Activated naive CD8-positive, alpha-beta T cell (primary cell): ENCODE measurements around the gene TMEM156.
"Not testable (repeated sequence)": the region's sequence is repeated elsewhere in the genome, so short reads cannot be mapped to it uniquely, and the experiment has no call there.

Experiments
- H3K27ac Mint-ChIP-seq: one replicate; pipeline ENCODE4 v1.8.0; 2021; ENCODE audit warnings: mixed read lengths
- H3K27me3 Mint-ChIP-seq: one replicate; pipeline ENCODE4 v1.8.0; 2021; ENCODE audit warnings: mixed read lengths
- H3K36me3 Mint-ChIP-seq: one replicate; pipeline ENCODE4 v1.8.0; 2021; ENCODE audit warnings: mixed read lengths
- H3K4me1 Mint-ChIP-seq: one replicate; pipeline ENCODE4 v1.8.0; 2021; ENCODE audit warnings: low read depth, mixed read lengths
- H3K4me3 Mint-ChIP-seq: one replicate; pipeline ENCODE4 v1.8.0; 2021; ENCODE audit warnings: mild to moderate bottlenecking, mixed read lengths
- H3K9me3 Mint-ChIP-seq: one replicate; pipeline ENCODE4 v1.8.0; 2021; ENCODE audit warnings: low read depth, mixed read lengths

TMEM156 gene

GRCh38 chr4:38944440-38944839 lies 87.8 kb downstream of the TMEM156 start:
- Mint-ChIP-seq H3K4me3 (no peak overlapping the region), H3K27ac (no peak overlapping the region), H3K9me3 (no peaks in the 10 kb centered on the region), H3K36me3 (no peaks in the 10 kb centered on the region), H3K4me1 (peaks cover 23% of the 10 kb centered on the region), H3K27me3 (no peaks in the 10 kb centered on the region)

GRCh38 chr4:38943343-38943742 lies 88.9 kb downstream of the TMEM156 start:
- H3K27ac Mint-ChIP-seq = no peak overlapping the region

GRCh38 chr4:38941906-38942305 lies 90.3 kb downstream of the TMEM156 start:
- H3K27ac Mint-ChIP-seq, H3K36me3 Mint-ChIP-seq, H3K27me3 Mint-ChIP-seq, H3K9me3 Mint-ChIP-seq, H3K4me3 Mint-ChIP-seq: not testable (repeated sequence)
- H3K4me1 Mint-ChIP-seq = peaks cover 19% of the 10 kb centered on the region

More at GRCh38 chr4:38943343-38943742, 88.9 kb downstream of the TMEM156 start:
- Mint-ChIP-seq H3K4me3 (no peak overlapping the region), H3K9me3 (no peaks in the 10 kb centered on the region), H3K4me1 (peaks cover 20% of the 10 kb centered on the region), H3K27me3 (no peaks in the 10 kb centered on the region), H3K36me3 (no peaks in the 10 kb centered on the region)

- H3K36me3 Mint-ChIP-seq = no peaks in the 10 kb centered on the region
- H3K4me1 Mint-ChIP-seq = peaks cover 19% of the 10 kb centered on the region
- H3K27ac Mint-ChIP-seq = no peak overlapping the region
- H3K4me3 Mint-ChIP-seq = no peak overlapping the region
- no peaks in the 10 kb centered on the region for H3K9me3 Mint-ChIP-seq
- H3K27me3 Mint-ChIP-seq = no peaks in the 10 kb centered on the region
Measured at GRCh38 chr4:38940476-38940875, 91.7 kb downstream of the TMEM156 start.

- no peaks in the 10 kb centered on the region for H3K27me3 Mint-ChIP-seq
- peaks cover 19% of the 10 kb centered on the region for H3K4me1 Mint-ChIP-seq
- H3K36me3 Mint-ChIP-seq = no peaks in the 10 kb centered on the region
- H3K9me3 Mint-ChIP-seq = no peaks in the 10 kb centered on the region
- peak overlapping the region; percentile 34 for H3K27ac Mint-ChIP-seq
- H3K4me3 Mint-ChIP-seq = no peak overlapping the region
Measured at GRCh38 chr4:38939165-38939564, 93.0 kb downstream of the TMEM156 start.

- no peaks in the 10 kb centered on the region for H3K36me3 Mint-ChIP-seq
- H3K4me3 Mint-ChIP-seq = no peak overlapping the region
- H3K27me3 Mint-ChIP-seq = no peaks in the 10 kb centered on the region
- H3K9me3 Mint-ChIP-seq = no peaks in the 10 kb centered on the region
- H3K27ac Mint-ChIP-seq = no peak overlapping the region
- peaks cover 13% of the 10 kb centered on the region for H3K4me1 Mint-ChIP-seq
Measured at GRCh38 chr4:38935391-38936073, 96.7 kb downstream of the TMEM156 start.

- Mint-ChIP-seq H3K27ac (no peak overlapping the region), H3K9me3 (no peaks in the 10 kb centered on the region), H3K36me3 (no peaks in the 10 kb centered on the region), H3K4me1 (no peaks in the 10 kb centered on the region), H3K4me3 (no peak overlapping the region), H3K27me3 (no peaks in the 10 kb centered on the region)
Measured at GRCh38 chr4:38931125-38931524, 101.1 kb downstream of the TMEM156 start.

- Mint-ChIP-seq H3K27ac (no peak overlapping the region), H3K4me3 (no peak overlapping the region), H3K9me3 (no peaks in the 10 kb centered on the region), H3K36me3 (no peaks in the 10 kb centered on the region), H3K4me1 (no peaks in the 10 kb centered on the region), H3K27me3 (no peaks in the 10 kb centered on the region)
Measured at GRCh38 chr4:38930707-38931106, 101.5 kb downstream of the TMEM156 start.

- no peaks in the 10 kb centered on the region for H3K9me3 Mint-ChIP-seq
- H3K4me3 Mint-ChIP-seq = no peak overlapping the region
- H3K27me3 Mint-ChIP-seq = no peaks in the 10 kb centered on the region
- H3K4me1 Mint-ChIP-seq = no peaks in the 10 kb centered on the region
- no peaks in the 10 kb centered on the region for H3K36me3 Mint-ChIP-seq
- H3K27ac Mint-ChIP-seq = no peak overlapping the region
Measured at GRCh38 chr4:38930204-38930603, 102.0 kb downstream of the TMEM156 start.

GRCh38 chr4:38928974-38929373 lies 103.2 kb downstream of the TMEM156 start:
- H3K4me3 Mint-ChIP-seq = no peak overlapping the region
- H3K27ac Mint-ChIP-seq = no peak overlapping the region
- H3K4me1 Mint-ChIP-seq = no peaks in the 10 kb centered on the region
- H3K36me3 Mint-ChIP-seq = no peaks in the 10 kb centered on the region
- no peaks in the 10 kb centered on the region for H3K27me3 Mint-ChIP-seq
- no peaks in the 10 kb centered on the region for H3K9me3 Mint-ChIP-seq

- H3K27me3 Mint-ChIP-seq = no peaks in the 10 kb centered on the region
- no peaks in the 10 kb centered on the region for H3K9me3 Mint-ChIP-seq
- H3K4me3 Mint-ChIP-seq = no peak overlapping the region
- no peaks in the 10 kb centered on the region for H3K36me3 Mint-ChIP-seq
- no peak overlapping the region for H3K27ac Mint-ChIP-seq
- H3K4me1 Mint-ChIP-seq = no peaks in the 10 kb centered on the region
Measured at GRCh38 chr4:38928568-38928967, 103.6 kb downstream of the TMEM156 start.

- H3K4me3 Mint-ChIP-seq = no peak overlapping the region
- no peaks in the 10 kb centered on the region for H3K27me3 Mint-ChIP-seq
- no peaks in the 10 kb centered on the region for H3K9me3 Mint-ChIP-seq
- no peaks in the 10 kb centered on the region for H3K36me3 Mint-ChIP-seq
- H3K4me1 Mint-ChIP-seq = no peaks in the 10 kb centered on the region
- no peak overlapping the region for H3K27ac Mint-ChIP-seq
Measured at GRCh38 chr4:38926896-38927295, 105.3 kb downstream of the TMEM156 start.

GRCh38 chr4:38925492-38926413 lies 106.5 kb downstream of the TMEM156 start:
- Mint-ChIP-seq H3K9me3 (no peaks in the 10 kb centered on the region), H3K4me1 (no peaks in the 10 kb centered on the region), H3K4me3 (no peak overlapping the region), H3K36me3 (no peaks in the 10 kb centered on the region), H3K27ac (no peak overlapping the region), H3K27me3 (no peaks in the 10 kb centered on the region)

- Mint-ChIP-seq H3K9me3 (no peaks in the 10 kb centered on the region), H3K4me3 (no peak overlapping the region), H3K27ac (no peak overlapping the region), H3K36me3 (no peaks in the 10 kb centered on the region), H3K4me1 (peaks cover 3% of the 10 kb centered on the region), H3K27me3 (no peaks in the 10 kb centered on the region)
Measured at GRCh38 chr4:38924353-38924752, 107.9 kb downstream of the TMEM156 start.

GRCh38 chr4:38923746-38924145 lies 108.5 kb downstream of the TMEM156 start:
- no peak overlapping the region for H3K27ac Mint-ChIP-seq
- no peaks in the 10 kb centered on the region for H3K9me3 Mint-ChIP-seq
- no peaks in the 10 kb centered on the region for H3K27me3 Mint-ChIP-seq
- H3K36me3 Mint-ChIP-seq = no peaks in the 10 kb centered on the region
- no peak overlapping the region for H3K4me3 Mint-ChIP-seq
- peaks cover 3% of the 10 kb centered on the region for H3K4me1 Mint-ChIP-seq
